ENCODE measurements around the gene ADGRG3. TPM values are rescaled to one million over a fixed set of nuclear protein-coding genes. Genes with fewer than 3 reads are reported as not detected.

The ADGRG3 gene
- total RNA-seq, 1 experiment from 2014 or later: 0.46 TPM

DNA sequence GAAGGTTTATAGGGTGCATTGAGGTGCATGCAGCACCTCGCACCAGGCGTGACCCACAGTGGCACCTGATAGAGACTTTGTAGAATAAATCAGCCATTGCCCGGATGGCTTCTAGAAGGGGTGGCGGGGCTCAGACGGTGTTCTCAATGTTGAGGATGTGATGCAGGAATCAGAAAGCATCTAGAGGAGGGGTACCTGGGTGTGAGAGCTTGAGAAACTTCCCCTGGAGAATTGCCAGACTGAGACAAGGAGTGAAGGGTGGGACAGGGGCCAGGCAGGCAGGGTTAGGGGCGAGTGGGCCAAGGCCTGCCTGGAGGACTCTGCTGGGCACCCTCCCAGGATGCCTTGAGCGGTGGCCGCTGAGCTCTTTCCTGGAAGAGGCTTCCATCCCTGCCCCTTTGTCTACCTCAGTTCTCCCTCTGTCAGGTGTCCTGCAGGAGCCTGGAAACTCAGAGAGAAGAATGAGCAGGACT, 48.9 kb upstream of the ADGRG3 start:
- H2BK120ac ChIP-seq (ENCODE audit: low read depth, low read length, poor library complexity, severe bottlenecking): no peak overlapping the region
- no CpG with 5 or more reads among the region's 8 CpGs for WGBS (ENCODE audit: extremely low coverage, insufficient read length, low lambda C conversion rate)
- Mint-ChIP-seq H3K4me1 (peaks cover 25 to 51% of the 10 kb centered on the region in 2 experiments), H3K27me3 (ENCODE audit: low read depth) (peaks cover 1% of the 10 kb centered on the region), H3K4me3 (no peak overlapping the region; a peak in 1 of 5 replicates), H3K27ac (peak overlapping the region in 1 of 3 experiments; percentile 56; a peak in 2 of 7 replicates), H3K9me3 (no peaks in the 10 kb centered on the region), H3K36me3 (ENCODE audit: insufficient read depth in 1 of 3, low read depth in 3 of 3) (no peaks in the 10 kb centered on the region)
- H4K8ac ChIP-seq (replicated peaks; ENCODE audit: insufficient read length, low read depth, low read length): no peak overlapping the region
- TF ChIP-seq, protein P1, sequence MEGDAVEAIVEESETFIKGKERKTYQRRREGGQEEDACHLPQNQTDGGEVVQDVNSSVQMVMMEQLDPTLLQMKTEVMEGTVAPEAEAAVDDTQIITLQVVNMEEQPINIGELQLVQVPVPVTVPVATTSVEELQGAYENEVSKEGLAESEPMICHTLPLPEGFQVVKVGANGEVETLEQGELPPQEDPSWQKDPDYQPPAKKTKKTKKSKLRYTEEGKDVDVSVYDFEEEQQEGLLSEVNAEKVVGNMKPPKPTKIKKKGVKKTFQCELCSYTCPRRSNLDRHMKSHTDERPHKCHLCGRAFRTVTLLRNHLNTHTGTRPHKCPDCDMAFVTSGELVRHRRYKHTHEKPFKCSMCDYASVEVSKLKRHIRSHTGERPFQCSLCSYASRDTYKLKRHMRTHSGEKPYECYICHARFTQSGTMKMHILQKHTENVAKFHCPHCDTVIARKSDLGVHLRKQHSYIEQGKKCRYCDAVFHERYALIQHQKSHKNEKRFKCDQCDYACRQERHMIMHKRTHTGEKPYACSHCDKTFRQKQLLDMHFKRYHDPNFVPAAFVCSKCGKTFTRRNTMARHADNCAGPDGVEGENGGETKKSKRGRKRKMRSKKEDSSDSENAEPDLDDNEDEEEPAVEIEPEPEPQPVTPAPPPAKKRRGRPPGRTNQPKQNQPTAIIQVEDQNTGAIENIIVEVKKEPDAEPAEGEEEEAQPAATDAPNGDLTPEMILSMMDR (conservative IDR thresholded peaks at IDR 0.05): no peak
- H3K56ac ChIP-seq (ENCODE audit: insufficient read length, low read depth, low read length): no peak overlapping the region
- H2BK12ac ChIP-seq (ENCODE audit: insufficient read length, low read depth, low read length): no peak overlapping the region
- H2BK15ac ChIP-seq (ENCODE audit: low read depth, low read length): no peak overlapping the region
- H3K4ac ChIP-seq (ENCODE audit: low read depth, low read length): no peak overlapping the region
- no peaks in the 10 kb centered on the region for H3K27me3 ChIP-seq (ENCODE audit: insufficient read depth, low read length)
- H3K79me1 ChIP-seq (ENCODE audit: insufficient read depth, low read depth, low read length, poor library complexity, severe bottlenecking): no peaks in the 10 kb centered on the region
- no peaks in the 10 kb centered on the region for H3K23me2 ChIP-seq (ENCODE audit: insufficient read length, low read depth, low read length, poor library complexity, severe bottlenecking)
- H4K5ac ChIP-seq (ENCODE audit: insufficient read length, low read depth, low read length): no peak overlapping the region
- H3K9ac ChIP-seq (ENCODE audit: extremely low read depth, insufficient read length, low read length): no peak overlapping the region
- no peak overlapping the region for H2AFZ ChIP-seq (ENCODE audit: low read length)
- no peak overlapping the region for H2BK20ac ChIP-seq (ENCODE audit: low read depth, low read length, poor library complexity, severe bottlenecking)
- H3K79me2 ChIP-seq (ENCODE audit: insufficient read depth, low read length): no peaks in the 10 kb centered on the region
- no peaks in the 10 kb centered on the region for H4K20me1 ChIP-seq (ENCODE audit: control insufficient read depth, insufficient read depth, insufficient read length)
- H2AK5ac ChIP-seq (ENCODE audit: insufficient read length, low read length): no peak overlapping the region
- no peak overlapping the region for H3K27ac ChIP-seq (ENCODE audit: insufficient read length, low read depth, low read length)
- H3K4me2 ChIP-seq (ENCODE audit: insufficient read depth, insufficient read length, low read length): no peak overlapping the region
- no peak overlapping the region for H3T11ph ChIP-seq (ENCODE audit: low read length)
- H3K9me3 ChIP-seq (ENCODE audit: control insufficient read depth, low read depth, low read length): no peaks in the 10 kb centered on the region
- no peak overlapping the region for H2BK5ac ChIP-seq (ENCODE audit: insufficient read length, low read length)
- no peak for DNase-seq
- H3K18ac ChIP-seq (ENCODE audit: insufficient read length, low read depth, low read length): no peak overlapping the region
- no peaks in the 10 kb centered on the region for H3K4me1 ChIP-seq (ENCODE audit: insufficient read depth, low read length)
- no peak overlapping the region for H4K91ac ChIP-seq (ENCODE audit: insufficient read length, low read depth, low read length)
- no peak overlapping the region for H3K23ac ChIP-seq (ENCODE audit: insufficient read length, low read depth, low read length)
- no peak overlapping the region; the same call in 1 of the 2 replicates for H3K14ac ChIP-seq (ENCODE audit: insufficient read depth, low read length)
